ENCODE data around the gene ZNF148.
A peak's percentile ranks its signal among the peaks of the same experiment; 100 is the strongest.

ZNF148 gene

GRCh38 chr3:125212091-125212508 lies 163.0 kb downstream of the ZNF148 start:
- Histone ChIP-seq H3F3A (ENCODE audit: insufficient read depth, low read length) (no peaks in the 10 kb centered on the region), H3K4me1 (ENCODE audit: low read length) (no peaks in the 10 kb centered on the region), H4K20me1 (ENCODE audit: insufficient read depth, low read length) (no peaks in the 10 kb centered on the region), H3K27ac (ENCODE audit: low read length) (no peak overlapping the region), H3K79me2 (ENCODE audit: low read length) (no peaks in the 10 kb centered on the region), H3K9ac (ENCODE audit: low read length) (no peak overlapping the region; the same call in 1 of the 2 replicates), H2AFZ (ENCODE audit: low read length) (peak overlapping the region; percentile 67), H3K9me2 (replicated peaks; ENCODE audit: insufficient read depth, low read length) (no peaks in the 10 kb centered on the region), H3K4me3 (ENCODE audit: low read length) (peak overlapping the region; percentile 54), H3K4me2 (ENCODE audit: low read depth, low read length) (peak overlapping the region; percentile 77), H3K27me3 (replicated peaks; ENCODE audit: insufficient read depth, low read length) (no peaks in the 10 kb centered on the region), H3K9me3 (replicated peaks; ENCODE audit: insufficient read depth, low read length) (no peaks in the 10 kb centered on the region), H3K36me3 (replicated peaks; ENCODE audit: insufficient read depth, low read length) (no peaks in the 10 kb centered on the region)
- TF ChIP-seq EZH2 (optimal IDR thresholded peaks at IDR 0.05; ENCODE audit: low read depth, low read length), result no peak
- TF ChIP-seq, protein P1, sequence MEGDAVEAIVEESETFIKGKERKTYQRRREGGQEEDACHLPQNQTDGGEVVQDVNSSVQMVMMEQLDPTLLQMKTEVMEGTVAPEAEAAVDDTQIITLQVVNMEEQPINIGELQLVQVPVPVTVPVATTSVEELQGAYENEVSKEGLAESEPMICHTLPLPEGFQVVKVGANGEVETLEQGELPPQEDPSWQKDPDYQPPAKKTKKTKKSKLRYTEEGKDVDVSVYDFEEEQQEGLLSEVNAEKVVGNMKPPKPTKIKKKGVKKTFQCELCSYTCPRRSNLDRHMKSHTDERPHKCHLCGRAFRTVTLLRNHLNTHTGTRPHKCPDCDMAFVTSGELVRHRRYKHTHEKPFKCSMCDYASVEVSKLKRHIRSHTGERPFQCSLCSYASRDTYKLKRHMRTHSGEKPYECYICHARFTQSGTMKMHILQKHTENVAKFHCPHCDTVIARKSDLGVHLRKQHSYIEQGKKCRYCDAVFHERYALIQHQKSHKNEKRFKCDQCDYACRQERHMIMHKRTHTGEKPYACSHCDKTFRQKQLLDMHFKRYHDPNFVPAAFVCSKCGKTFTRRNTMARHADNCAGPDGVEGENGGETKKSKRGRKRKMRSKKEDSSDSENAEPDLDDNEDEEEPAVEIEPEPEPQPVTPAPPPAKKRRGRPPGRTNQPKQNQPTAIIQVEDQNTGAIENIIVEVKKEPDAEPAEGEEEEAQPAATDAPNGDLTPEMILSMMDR (IDR thresholded peaks at IDR 0.05; ENCODE audit: low read length), result no peak
- TF ChIP-seq EZH2phosphoT487 (IDR thresholded peaks at IDR 0.05; ENCODE audit: low read length), result no peak
- DNase-seq, result no peak

GRCh38 chr3:125211523-125212090 lies 163.5 kb downstream of the ZNF148 start:
- Histone ChIP-seq H3K9ac (ENCODE audit: low read length) (no peak overlapping the region), H3K9me3 (replicated peaks; ENCODE audit: insufficient read depth, low read length) (no peaks in the 10 kb centered on the region), H4K20me1 (ENCODE audit: insufficient read depth, low read length) (no peaks in the 10 kb centered on the region), H3K27ac (ENCODE audit: low read length) (no peak overlapping the region), H3K27me3 (replicated peaks; ENCODE audit: insufficient read depth, low read length) (no peaks in the 10 kb centered on the region), H3K36me3 (replicated peaks; ENCODE audit: insufficient read depth, low read length) (no peaks in the 10 kb centered on the region), H3F3A (ENCODE audit: insufficient read depth, low read length) (no peaks in the 10 kb centered on the region), H3K4me3 (ENCODE audit: low read length) (no peak overlapping the region), H2AFZ (ENCODE audit: low read length) (no peak overlapping the region), H3K79me2 (ENCODE audit: low read length) (no peaks in the 10 kb centered on the region), H3K9me2 (replicated peaks; ENCODE audit: insufficient read depth, low read length) (no peaks in the 10 kb centered on the region), H3K4me2 (ENCODE audit: low read depth, low read length) (peak overlapping the region; percentile 77; the same call in 1 of the 2 replicates), H3K4me1 (ENCODE audit: low read length) (no peaks in the 10 kb centered on the region)
- DNase-seq, result no peak
- TF ChIP-seq, protein P1 (IDR thresholded peaks at IDR 0.05; ENCODE audit: low read length), result no peak
- TF ChIP-seq EZH2phosphoT487 (IDR thresholded peaks at IDR 0.05; ENCODE audit: low read length), result no peak
- no peak for TF ChIP-seq EZH2 (optimal IDR thresholded peaks at IDR 0.05; ENCODE audit: low read depth, low read length)

DNA sequence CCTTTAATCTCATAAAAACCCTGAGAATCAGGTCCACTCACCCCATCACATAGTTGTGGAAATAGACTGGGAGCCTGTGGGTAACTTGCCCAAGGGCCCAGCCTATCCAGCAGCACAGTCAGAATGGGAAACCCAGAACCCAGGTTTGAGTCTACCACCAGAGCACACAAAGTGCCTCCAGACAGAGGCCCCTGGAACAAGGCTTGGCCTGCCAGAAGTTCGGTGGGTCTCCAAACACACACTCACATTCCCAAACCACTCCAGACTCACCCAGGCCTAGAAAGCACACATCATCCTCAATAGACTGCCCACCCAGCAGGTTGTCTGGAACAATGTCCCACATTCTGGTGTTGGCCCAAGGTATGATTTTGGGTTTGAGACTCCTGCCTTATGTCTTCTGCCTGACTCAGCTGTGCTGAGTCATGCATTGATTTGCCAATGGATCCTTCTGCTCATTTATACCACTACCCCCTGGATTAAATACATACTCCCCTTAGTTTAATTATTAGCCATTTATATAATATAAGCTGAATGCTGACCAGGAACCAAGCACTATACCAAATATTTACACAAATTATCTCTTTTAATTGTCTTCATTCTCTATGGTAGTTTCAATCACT lies 167.1 kb downstream of the ZNF148 start:
- DNase-seq, result no peak
- H4K20me1 ChIP-seq (ENCODE audit: insufficient read depth, low read length), result no peaks in the 10 kb centered on the region
- no peak overlapping the region for H3K4me3 ChIP-seq (ENCODE audit: low read length)
- TF ChIP-seq EZH2phosphoT487 (IDR thresholded peaks at IDR 0.05; ENCODE audit: low read length) (no peak), EZH2 (optimal IDR thresholded peaks at IDR 0.05; ENCODE audit: low read depth, low read length) (no peak)
- TF ChIP-seq, protein P1 (IDR thresholded peaks at IDR 0.05; ENCODE audit: low read length), result no peak
- H3K4me2 ChIP-seq (ENCODE audit: low read depth, low read length), result no peak overlapping the region
- no peaks in the 10 kb centered on the region for H3K9me3 ChIP-seq (replicated peaks; ENCODE audit: insufficient read depth, low read length)
- no peaks in the 10 kb centered on the region for H3K4me1 ChIP-seq (ENCODE audit: low read length)
- H3K36me3 ChIP-seq (replicated peaks; ENCODE audit: insufficient read depth, low read length), result no peaks in the 10 kb centered on the region
- H3K9me2 ChIP-seq (replicated peaks; ENCODE audit: insufficient read depth, low read length), result no peaks in the 10 kb centered on the region
- H2AFZ ChIP-seq (ENCODE audit: low read length), result no peak overlapping the region
- H3K79me2 ChIP-seq (ENCODE audit: low read length), result no peaks in the 10 kb centered on the region
- no peak overlapping the region for H3K27ac ChIP-seq (ENCODE audit: low read length)
- no peaks in the 10 kb centered on the region for H3K27me3 ChIP-seq (replicated peaks; ENCODE audit: insufficient read depth, low read length)
- no peaks in the 10 kb centered on the region for H3F3A ChIP-seq (ENCODE audit: insufficient read depth, low read length)
- no peak overlapping the region for H3K9ac ChIP-seq (ENCODE audit: low read length)
